Karpas-422 (cell line): ENCODE measurements around the gene ASXL2. TPM values are rescaled to one million over a fixed set of nuclear protein-coding genes. Genes with fewer than 3 reads are reported as not detected.
"Not testable (repeated sequence)": the region's sequence is repeated elsewhere in the genome, so short reads cannot be mapped to it uniquely, and the experiment has no call there.

Experiments used
- DNase-seq: peaks from one replicate; pipeline ENCODE4 v3.0.0-alpha.2; 2015
- H2AFZ ChIP-seq: fragments of 200-600 bp; sonication (generic); 2 replicates; pipeline ENCODE4 v1.6.1; 2014; ENCODE audit warnings: antibody characterized with exemption, low read length, mixed read lengths
- H3K27ac ChIP-seq: fragments of 200-600 bp; sonication (generic); 2 replicates; pipeline ENCODE4 v1.5.1; 2014; ENCODE audit warnings: mild to moderate bottlenecking, low read length, moderate library complexity
- H3K27me3 ChIP-seq: fragments of 200-600 bp; sonication (generic); 2 replicates; pipeline ENCODE4 v1.6.1; 2014; ENCODE audit warnings: low read length, mixed read lengths
- H3K36me3 ChIP-seq: fragments of 200-600 bp; sonication (generic); 2 replicates; pipeline ENCODE4 v1.6.1; 2014; ENCODE audit warnings: low read length, mixed read lengths; ENCODE audit not compliant: insufficient read depth
- H3K4me1 ChIP-seq: fragments of 200-600 bp; sonication (generic); 2 replicates; pipeline ENCODE4 v1.6.1; 2014; ENCODE audit warnings: mild to moderate bottlenecking, low read length, mixed read lengths
- H3K4me2 ChIP-seq: fragments of 200-600 bp; sonication (generic); 2 replicates; pipeline ENCODE4 v1.6.1; 2014; ENCODE audit warnings: low read length, low read depth, mild to moderate bottlenecking; ENCODE audit not compliant: poor library complexity, severe bottlenecking
- H3K4me3 ChIP-seq: fragments of 200-600 bp; sonication (generic); 2 replicates; pipeline ENCODE4 v1.5.1; 2014; ENCODE audit warnings: mild to moderate bottlenecking, antibody characterized with exemption, low read length, mixed read lengths
- H3K79me2 ChIP-seq: fragments of 200-600 bp; sonication (generic); 2 replicates; pipeline ENCODE4 v1.6.1; 2014; ENCODE audit warnings: mild to moderate bottlenecking, low read length, mixed read lengths
- H3K9ac ChIP-seq: fragments of 200-600 bp; sonication (generic); 2 replicates; pipeline ENCODE4 v1.6.0; 2014; ENCODE audit warnings: low read length
- H3K9me2 ChIP-seq: fragments of 200-600 bp; sonication (generic), shearing (Covaris generic); replicated peaks from 2 replicates; pipeline ENCODE4 v1.6.0; 2014; ENCODE audit warnings: mild to moderate bottlenecking, low read length, moderate library complexity; ENCODE audit not compliant: insufficient read depth
- H3K9me3 ChIP-seq: fragments of 300-700, 200-600 bp; sonication (generic); 2 replicates; pipeline ENCODE4 v1.6.1; 2014; ENCODE audit warnings: low read length, mixed read lengths
- H4K20me1 ChIP-seq: fragments of 200-600 bp; sonication (generic); 2 replicates; pipeline ENCODE4 v1.6.1; 2014; ENCODE audit warnings: mild to moderate bottlenecking, antibody characterized with exemption, low read length, low read depth; ENCODE audit not compliant: insufficient read depth
- total RNA-seq: library from RNA; depleted of rRNA; stranded (reverse); fragments of >200 nt; shearing (Covaris generic); gene quantifications from 2 replicates; pipeline ENCODE4 v1.2.3, GENCODE V29; 2014; ENCODE audit warnings: low replicate concordance

Gene ASXL2
- total RNA-seq, 1 experiment from 2014 or later, result 17.6 TPM

- H3K4me1 ChIP-seq, H3K36me3 ChIP-seq, H2AFZ ChIP-seq, DNase-seq, H3K9me2 ChIP-seq, H3K4me2 ChIP-seq, H4K20me1 ChIP-seq, H3K27me3 ChIP-seq, H3K9me3 ChIP-seq, H3K4me3 ChIP-seq, H3K9ac ChIP-seq, H3K27ac ChIP-seq, H3K79me2 ChIP-seq: not testable (repeated sequence)
These were observed 37.9 kb upstream of the ASXL2 start for GRCh38 chr2:25915944-25916772.

GRCh38 chr2:25915411-25915810 lies 37.1 kb upstream of the ASXL2 start:
- H3K27me3 ChIP-seq, H3K4me1 ChIP-seq, DNase-seq, H3K9me3 ChIP-seq, H3K9ac ChIP-seq, H2AFZ ChIP-seq, H3K9me2 ChIP-seq, H3K4me2 ChIP-seq, H4K20me1 ChIP-seq, H3K79me2 ChIP-seq, H3K36me3 ChIP-seq, H3K4me3 ChIP-seq, H3K27ac ChIP-seq: not testable (repeated sequence)

- not testable (repeated sequence) for H2AFZ ChIP-seq, H3K4me2 ChIP-seq, H3K79me2 ChIP-seq, H3K4me3 ChIP-seq, DNase-seq, H3K9me3 ChIP-seq, H3K36me3 ChIP-seq, H3K27ac ChIP-seq, H3K9me2 ChIP-seq, H3K27me3 ChIP-seq, H3K9ac ChIP-seq, H4K20me1 ChIP-seq, H3K4me1 ChIP-seq
These were observed 35.3 kb upstream of the ASXL2 start for GRCh38 chr2:25913696-25913973.

GRCh38 chr2:25912851-25913695 lies 34.8 kb upstream of the ASXL2 start:
- Histone ChIP-seq H3K9ac (no peak overlapping the region), H3K4me2 (no peak overlapping the region), H3K27me3 (no peaks in the 10 kb centered on the region), H4K20me1 (no peaks in the 10 kb centered on the region), H3K36me3 (no peaks in the 10 kb centered on the region), H3K27ac (no peak overlapping the region), H3K4me1 (no peaks in the 10 kb centered on the region), H2AFZ (no peak overlapping the region), H3K9me2 (no peaks in the 10 kb centered on the region), H3K4me3 (no peak overlapping the region), H3K9me3 (no peaks in the 10 kb centered on the region), H3K79me2 (no peaks in the 10 kb centered on the region)
- DNase-seq, result no peak

- not testable (repeated sequence) for H3K9me3 ChIP-seq, H3K9me2 ChIP-seq, H3K4me1 ChIP-seq, H3K79me2 ChIP-seq, H3K36me3 ChIP-seq, H3K27me3 ChIP-seq, H3K27ac ChIP-seq, DNase-seq, H4K20me1 ChIP-seq, H3K4me3 ChIP-seq, H2AFZ ChIP-seq, H3K9ac ChIP-seq, H3K4me2 ChIP-seq
These were observed 31.3 kb upstream of the ASXL2 start for GRCh38 chr2:25909574-25909973.

- Histone ChIP-seq H3K79me2 (no peaks in the 10 kb centered on the region), H2AFZ (no peak overlapping the region), H3K9ac (no peak overlapping the region), H3K4me1 (no peaks in the 10 kb centered on the region), H3K27ac (no peak overlapping the region), H3K4me3 (no peak overlapping the region), H4K20me1 (no peaks in the 10 kb centered on the region), H3K9me2 (no peaks in the 10 kb centered on the region), H3K9me3 (no peaks in the 10 kb centered on the region), H3K4me2 (no peak overlapping the region), H3K27me3 (no peaks in the 10 kb centered on the region), H3K36me3 (no peaks in the 10 kb centered on the region)
- no peak for DNase-seq
These were observed 26.8 kb upstream of the ASXL2 start for GRCh38 chr2:25905126-25905525.

- Histone ChIP-seq H3K4me3 (no peak overlapping the region), H3K9me3 (no peaks in the 10 kb centered on the region), H3K9me2 (no peaks in the 10 kb centered on the region), H3K27me3 (no peaks in the 10 kb centered on the region), H3K4me1 (peaks cover 3% of the 10 kb centered on the region; the same call in 1 of the 2 replicates), H3K36me3 (no peaks in the 10 kb centered on the region), H4K20me1 (no peaks in the 10 kb centered on the region), H3K9ac (no peak overlapping the region), H3K4me2 (no peak overlapping the region), H3K27ac (no peak overlapping the region), H2AFZ (no peak overlapping the region), H3K79me2 (no peaks in the 10 kb centered on the region)
- DNase-seq, result no peak
These were observed 25.0 kb upstream of the ASXL2 start for GRCh38 chr2:25903216-25903776.

GRCh38 chr2:25899404-25899970 lies 21.2 kb upstream of the ASXL2 start:
- Histone ChIP-seq H4K20me1 (no peaks in the 10 kb centered on the region), H2AFZ (no peak overlapping the region), H3K9me3 (no peaks in the 10 kb centered on the region), H3K4me2 (no peak overlapping the region), H3K27me3 (no peaks in the 10 kb centered on the region), H3K4me3 (no peak overlapping the region), H3K9me2 (no peaks in the 10 kb centered on the region), H3K4me1 (peaks cover 14% of the 10 kb centered on the region), H3K36me3 (no peaks in the 10 kb centered on the region), H3K9ac (no peak overlapping the region), H3K79me2 (no peaks in the 10 kb centered on the region), H3K27ac (no peak overlapping the region)
- no peak for DNase-seq
